ENCODE measurements around the gene NCK2. TPM values are rescaled to one million over a fixed set of nuclear protein-coding genes. Genes with fewer than 3 reads are reported as not detected.

The NCK2 gene
- polyA plus RNA-seq, 3 donors, result 2.5 to 18.2 (median 7.6) TPM

GRCh38 chr2:105698820-105699219 lies 45.9 kb upstream of the NCK2 start:
- H3K4me2 ChIP-seq (replicated peaks; ENCODE audit: extremely low read depth, low read length, poor library complexity, severe bottlenecking), result no peak overlapping the region
- no peak overlapping the region for H3K9ac ChIP-seq (ENCODE audit: insufficient read depth, low read length, poor library complexity, severe bottlenecking)
- no peaks in the 10 kb centered on the region for H3K79me2 ChIP-seq (ENCODE audit: insufficient read depth, low read length)
- TF ChIP-seq CTCF (IDR thresholded peaks at IDR 0.05), result no peak
- H3K4me3 Mint-ChIP-seq, result no peak overlapping the region
- H3K4me1 ChIP-seq (ENCODE audit: control insufficient read depth in 1 of 2, insufficient read depth in 2 of 2, low read length in 2 of 2), result no peaks in the 10 kb centered on the region
- H3K36me3 Mint-ChIP-seq, result no peaks in the 10 kb centered on the region
- no peaks in the 10 kb centered on the region for H3K36me3 ChIP-seq (replicated peaks in 1 of 2; ENCODE audit: control insufficient read depth in 1 of 2, insufficient read depth in 2 of 2, low read length in 2 of 2)
- no peak for DNase-seq
- no peak overlapping the region for H2AFZ ChIP-seq (ENCODE audit: insufficient read depth, low read depth, low read length, poor library complexity, severe bottlenecking)
- H3K9me3 ChIP-seq (replicated peaks in 1 of 2; ENCODE audit: control insufficient read depth in 1 of 2, insufficient read depth in 1 of 2, low read length in 2 of 2), result no peaks in the 10 kb centered on the region
- H4K20me1 ChIP-seq (ENCODE audit: insufficient read depth, low read length), result no peaks in the 10 kb centered on the region
- H3K4me3 ChIP-seq (replicated peaks in 1 of 3; ENCODE audit: low read depth in 2 of 3, low read length in 3 of 3), result no peak overlapping the region
- intact Hi-C loops (cut with micrococcal nuclease), result no loop called here
- peaks cover 0 to 4% (median 3%) of the 10 kb centered on the region in 3 donors for H3K27me3 Mint-ChIP-seq (ENCODE audit: low read depth in 3 of 3)
- H3K27me3 ChIP-seq (ENCODE audit: control insufficient read depth in 2 of 2, insufficient read depth in 2 of 2, low read length in 2 of 2), result no peaks in the 10 kb centered on the region
- H3K27ac Mint-ChIP-seq, result no peak overlapping the region
- no peaks in the 10 kb centered on the region for H3K4me1 Mint-ChIP-seq
- 80% methylated on average over 2 of the region's 2 CpGs for WGBS (ENCODE audit: insufficient coverage)
- H3K9me3 Mint-ChIP-seq, result peaks cover 0 to 6% (median 0%) of the 10 kb centered on the region in 7 donors
- no peak overlapping the region for H3K27ac ChIP-seq (ENCODE audit: low read depth in 1 of 2, low read length in 2 of 2)

- no peaks in the 10 kb centered on the region for H3K4me1 Mint-ChIP-seq
- Histone ChIP-seq H2AFZ (ENCODE audit: insufficient read depth, low read depth, low read length, poor library complexity, severe bottlenecking) (no peak overlapping the region), H3K4me1 (ENCODE audit: control insufficient read depth in 1 of 2, insufficient read depth in 2 of 2, low read length in 2 of 2) (no peaks in the 10 kb centered on the region), H3K9ac (ENCODE audit: insufficient read depth, low read length, poor library complexity, severe bottlenecking) (no peak overlapping the region), H4K20me1 (ENCODE audit: insufficient read depth, low read length) (no peaks in the 10 kb centered on the region), H3K36me3 (replicated peaks in 1 of 2; ENCODE audit: control insufficient read depth in 1 of 2, insufficient read depth in 2 of 2, low read length in 2 of 2) (no peaks in the 10 kb centered on the region), H3K27ac (ENCODE audit: low read depth in 1 of 2, low read length in 2 of 2) (no peak overlapping the region), H3K79me2 (ENCODE audit: insufficient read depth, low read length) (no peaks in the 10 kb centered on the region), H3K27me3 (ENCODE audit: control insufficient read depth in 2 of 2, insufficient read depth in 2 of 2, low read length in 2 of 2) (no peaks in the 10 kb centered on the region), H3K4me2 (replicated peaks; ENCODE audit: extremely low read depth, low read length, poor library complexity, severe bottlenecking) (no peak overlapping the region), H3K9me3 (replicated peaks in 1 of 2; ENCODE audit: control insufficient read depth in 1 of 2, insufficient read depth in 1 of 2, low read length in 2 of 2) (no peaks in the 10 kb centered on the region), H3K4me3 (replicated peaks in 1 of 3; ENCODE audit: low read depth in 2 of 3, low read length in 3 of 3) (no peak overlapping the region)
- no peak for TF ChIP-seq CTCF (IDR thresholded peaks at IDR 0.05)
- H3K27me3 Mint-ChIP-seq (ENCODE audit: low read depth in 3 of 3), result peaks cover 0 to 4% (median 3%) of the 10 kb centered on the region in 3 donors
- no peak overlapping the region for H3K4me3 Mint-ChIP-seq
- H3K9me3 Mint-ChIP-seq, result peaks cover 0 to 5% (median 0%) of the 10 kb centered on the region in 7 donors
- H3K27ac Mint-ChIP-seq, result no peak overlapping the region
- no peak for DNase-seq
- 100% methylated on average over 1 of the region's 3 CpGs for WGBS (ENCODE audit: insufficient coverage)
- intact Hi-C loops (cut with micrococcal nuclease), result no loop called here
- no peaks in the 10 kb centered on the region for H3K36me3 Mint-ChIP-seq
Measured at GRCh38 chr2:105701042-105701441, 43.7 kb upstream of the NCK2 start.

Data from CD14-positive monocyte (primary cell).